LHCN-M2 (cell line): Measurements from ENCODE around the gene TMEM11. TPM values are rescaled to one million over a fixed set of nuclear protein-coding genes. Genes with fewer than 3 reads are reported as not detected.
A peak's percentile ranks its signal among the peaks of the same experiment; 100 is the strongest.

Experiments used
- DNase-seq: peaks from one replicate; pipeline ENCODE4 v3.0.0-alpha.2; 2012; ENCODE audit warnings: low read depth
- total RNA-seq: library from RNA; depleted of rRNA; stranded (reverse); fragments of >200 nt; gene quantifications from 2 replicates; pipeline ENCODE4 v1.2.3, GENCODE V29; 2014

TMEM11 gene
- total RNA-seq, 1 experiment from 2014 or later = 23.4 TPM

- no peak for DNase-seq
Measured at GRCh38 chr17:21184570-21184969, 29.4 kb downstream of the TMEM11 start.

DNA sequence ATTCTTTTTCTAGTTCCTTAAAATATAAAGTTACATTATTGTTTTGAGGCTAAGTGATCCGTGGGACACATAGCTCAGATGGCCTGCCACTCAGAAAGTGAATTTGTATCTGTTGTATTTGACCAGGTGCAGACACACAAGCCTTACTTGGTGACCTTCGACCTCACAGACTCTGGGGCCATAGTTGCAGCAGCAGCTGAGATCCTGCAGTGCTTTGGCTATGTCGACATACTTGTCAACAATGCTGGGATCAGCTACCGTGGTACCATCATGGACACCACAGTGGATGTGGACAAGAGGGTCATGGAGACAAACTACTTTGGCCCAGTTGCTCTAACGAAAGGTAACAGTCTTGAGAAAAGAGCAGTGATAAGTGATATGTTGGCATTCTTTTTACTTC, 30.5 kb downstream of the TMEM11 start:
- DNase-seq = peak; percentile 19

GRCh38 chr17:21177854-21178600, 35.9 kb downstream of the TMEM11 start:
- DNase-seq = no peak

DNA sequence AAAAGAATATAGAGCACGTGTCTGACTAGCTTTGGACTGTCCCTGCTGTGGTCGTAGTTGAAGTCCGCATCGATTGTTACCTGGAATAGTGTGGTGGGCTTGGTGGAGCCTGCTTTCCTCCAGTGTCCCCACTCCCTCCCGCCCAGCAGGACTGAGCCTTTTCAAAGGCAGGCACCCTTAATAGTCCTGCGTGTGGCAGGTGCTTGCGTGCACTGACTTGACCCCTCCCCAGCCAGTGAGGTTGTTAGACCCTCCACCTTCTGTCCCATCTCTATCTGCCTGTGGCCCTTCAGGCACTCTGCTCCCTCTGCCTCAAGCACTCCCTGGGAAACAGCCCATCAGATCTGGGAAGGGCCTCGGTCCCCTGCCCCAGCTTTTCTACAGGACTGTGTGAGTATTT, 36.6 kb downstream of the TMEM11 start:
- DNase-seq = no peak

DNA sequence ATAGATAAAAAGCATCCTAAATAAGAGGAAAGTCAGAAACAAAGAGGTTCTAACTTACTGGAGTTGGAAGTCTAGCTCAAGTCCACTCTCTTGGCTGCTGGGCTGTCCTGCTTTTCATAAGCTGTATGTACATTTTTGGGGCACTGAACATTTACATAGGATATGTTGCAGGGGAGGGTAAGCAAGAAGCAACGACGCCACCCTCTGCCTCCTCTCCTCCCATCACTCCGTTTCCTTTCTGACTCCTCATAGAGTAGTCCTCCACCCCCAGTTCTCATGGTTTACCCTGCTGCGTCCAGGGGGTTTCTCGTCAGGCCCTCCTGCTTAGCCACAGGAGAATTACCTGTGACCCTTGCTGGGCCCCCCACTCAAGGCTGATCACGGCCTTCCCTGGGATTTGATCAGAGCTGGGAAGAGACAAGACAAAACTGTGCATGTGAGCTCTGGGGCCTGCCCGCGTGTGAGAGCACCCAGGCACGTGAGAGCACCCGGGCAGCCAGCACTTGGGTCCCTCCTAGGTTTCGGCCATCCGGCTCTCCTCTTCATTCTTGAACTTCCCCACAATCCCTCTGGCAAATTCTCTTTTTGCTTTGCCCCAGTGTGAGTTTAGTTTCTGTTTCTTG, 37.1 kb downstream of the TMEM11 start:
- DNase-seq = no peak

GRCh38 chr17:21174713-21175112, 39.2 kb downstream of the TMEM11 start:
- no peak for DNase-seq

DNA sequence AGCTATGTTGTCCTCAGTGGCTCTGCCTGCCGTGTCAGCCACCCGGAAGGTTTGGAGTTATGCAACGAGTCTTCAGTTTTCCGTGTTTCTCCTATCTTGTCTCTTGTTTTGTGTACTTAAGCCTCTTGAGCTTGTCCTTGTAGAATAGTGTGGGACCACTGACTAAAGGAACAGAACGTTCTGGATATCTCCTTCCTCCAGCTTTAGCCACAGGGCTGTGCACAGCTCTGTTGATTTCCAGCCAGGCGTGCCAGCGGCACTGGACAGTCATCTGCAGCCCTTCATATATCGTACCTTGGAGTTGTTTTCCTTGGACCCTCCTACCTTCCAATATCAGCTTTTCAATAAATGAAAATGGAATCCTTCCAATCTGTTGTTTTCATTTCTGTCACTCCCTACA, 39.8 kb downstream of the TMEM11 start:
- DNase-seq = no peak

DNA sequence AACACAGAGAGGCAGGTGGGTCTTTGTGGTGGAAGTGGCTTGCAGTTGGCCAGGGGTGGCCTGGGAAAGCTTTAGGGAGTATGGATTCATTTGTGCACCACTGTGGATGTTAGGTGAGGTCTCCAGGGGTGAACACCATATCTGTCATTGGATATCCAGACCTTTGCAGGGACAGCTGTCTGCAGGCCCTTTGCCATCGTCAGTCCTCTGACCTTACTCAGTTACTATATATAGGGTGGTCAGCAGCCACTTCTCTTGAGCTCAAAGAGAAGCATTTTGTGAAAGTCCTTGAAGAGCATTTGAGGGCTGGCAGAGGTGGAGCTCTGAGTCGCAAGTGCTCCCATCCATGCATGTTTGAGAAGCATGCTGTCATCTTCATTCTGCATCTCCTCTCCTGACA, 40.4 kb downstream of the TMEM11 start:
- DNase-seq = no peak

- no peak for DNase-seq
Measured at GRCh38 chr17:21172846-21173245, 41.1 kb downstream of the TMEM11 start.

DNA sequence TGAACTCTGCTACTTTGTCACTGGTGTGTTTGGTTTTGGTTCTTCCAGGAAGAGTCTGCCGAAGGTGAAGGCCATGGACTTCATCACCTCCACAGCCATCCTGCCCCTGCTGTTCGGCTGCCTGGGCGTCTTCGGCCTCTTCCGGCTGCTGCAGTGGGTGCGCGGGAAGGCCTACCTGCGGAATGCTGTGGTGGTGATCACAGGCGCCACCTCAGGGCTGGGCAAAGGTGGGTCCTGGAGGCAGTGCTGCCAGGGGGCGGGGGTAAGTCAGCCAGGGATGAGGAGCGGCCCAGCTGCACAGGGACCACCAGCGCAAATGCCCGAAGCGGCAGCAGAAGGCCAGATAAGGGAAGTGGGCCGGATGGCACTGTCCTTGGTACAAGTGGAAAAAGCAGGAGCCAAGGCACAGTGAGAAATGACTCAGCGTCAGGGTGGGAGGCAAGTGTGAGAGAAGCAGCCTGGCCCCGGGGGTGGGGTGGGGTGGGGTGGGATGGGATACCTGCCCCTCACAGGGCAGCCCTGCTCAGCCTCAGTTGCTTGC, 41.9 kb downstream of the TMEM11 start:
- DNase-seq = no peak

GRCh38 chr17:21171309-21171922, 42.5 kb downstream of the TMEM11 start:
- DNase-seq = no peak

DNA sequence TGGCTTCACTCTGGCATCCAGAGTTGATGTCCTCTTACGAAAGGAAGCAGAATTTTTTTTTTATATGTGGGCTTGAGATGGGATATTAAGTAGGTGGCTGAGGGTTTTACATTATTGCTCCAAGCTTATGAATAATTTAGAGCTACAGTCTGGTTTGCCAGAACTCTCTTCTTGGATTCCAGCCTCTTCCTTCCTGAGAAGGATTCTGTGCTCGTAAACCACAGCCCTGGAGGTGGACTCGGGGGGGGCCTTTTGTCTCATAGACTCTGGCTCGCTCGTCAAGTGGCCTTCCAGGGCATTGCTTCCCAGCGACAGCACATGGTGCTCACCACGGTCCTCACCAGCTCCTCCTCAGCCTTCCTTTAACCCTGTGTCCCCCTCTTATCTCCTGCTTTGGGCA, 43.2 kb downstream of the TMEM11 start:
- DNase-seq = no peak

DNA sequence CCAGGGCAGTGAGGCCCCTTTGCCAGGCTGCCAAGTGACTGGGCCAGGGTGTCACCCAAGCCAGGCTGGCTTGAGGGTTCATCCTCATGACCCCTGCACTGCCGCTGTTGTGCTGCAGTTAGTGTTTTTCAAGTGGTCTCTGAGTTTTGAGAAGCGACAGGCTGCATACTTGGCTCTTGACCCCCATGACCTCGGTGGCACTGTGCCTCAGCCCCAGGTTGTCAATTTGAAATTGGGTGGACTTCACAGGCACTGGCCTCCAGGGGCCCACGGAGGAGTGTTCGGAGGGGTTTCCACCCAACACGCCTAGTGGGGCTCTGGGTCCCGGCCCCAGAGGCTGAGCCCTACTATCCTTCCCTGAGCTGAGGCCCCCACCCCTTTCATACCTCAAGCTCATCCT, 44.5 kb downstream of the TMEM11 start:
- no peak for DNase-seq

GRCh38 chr17:21168555-21168865, 45.5 kb downstream of the TMEM11 start:
- no peak for DNase-seq

- DNase-seq = no peak
Measured at GRCh38 chr17:21167303-21167702, 46.7 kb downstream of the TMEM11 start.

DNA sequence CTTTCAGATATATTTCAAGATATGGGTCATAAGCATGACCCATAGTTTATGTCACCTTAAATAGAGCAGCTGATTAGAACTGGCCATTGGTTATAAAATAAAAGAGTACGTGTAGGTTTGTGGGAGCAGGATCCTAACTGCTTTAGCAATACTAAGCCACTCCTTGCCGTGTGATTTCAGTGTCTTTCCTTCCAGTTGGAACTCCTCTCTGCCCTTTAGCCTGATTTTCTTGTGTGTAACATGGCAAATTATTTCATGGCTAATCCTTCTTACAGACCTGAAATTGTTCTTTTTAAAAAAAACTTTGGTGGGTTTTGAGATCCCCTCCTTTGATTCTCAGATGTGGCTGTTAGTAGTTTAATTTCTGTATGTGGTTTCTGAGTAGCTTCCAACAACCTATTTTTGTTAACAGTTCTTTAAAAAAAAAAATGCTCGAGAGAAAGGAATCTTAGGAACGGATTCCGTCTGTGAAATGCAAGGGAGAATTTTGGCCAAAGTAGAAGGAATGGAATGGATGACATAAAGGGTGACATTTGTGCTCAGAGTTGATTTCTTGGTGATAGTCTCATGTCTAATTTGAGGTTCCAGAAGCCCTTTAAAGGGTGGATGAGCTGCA, 47.3 kb downstream of the TMEM11 start:
- no peak for DNase-seq

DNA sequence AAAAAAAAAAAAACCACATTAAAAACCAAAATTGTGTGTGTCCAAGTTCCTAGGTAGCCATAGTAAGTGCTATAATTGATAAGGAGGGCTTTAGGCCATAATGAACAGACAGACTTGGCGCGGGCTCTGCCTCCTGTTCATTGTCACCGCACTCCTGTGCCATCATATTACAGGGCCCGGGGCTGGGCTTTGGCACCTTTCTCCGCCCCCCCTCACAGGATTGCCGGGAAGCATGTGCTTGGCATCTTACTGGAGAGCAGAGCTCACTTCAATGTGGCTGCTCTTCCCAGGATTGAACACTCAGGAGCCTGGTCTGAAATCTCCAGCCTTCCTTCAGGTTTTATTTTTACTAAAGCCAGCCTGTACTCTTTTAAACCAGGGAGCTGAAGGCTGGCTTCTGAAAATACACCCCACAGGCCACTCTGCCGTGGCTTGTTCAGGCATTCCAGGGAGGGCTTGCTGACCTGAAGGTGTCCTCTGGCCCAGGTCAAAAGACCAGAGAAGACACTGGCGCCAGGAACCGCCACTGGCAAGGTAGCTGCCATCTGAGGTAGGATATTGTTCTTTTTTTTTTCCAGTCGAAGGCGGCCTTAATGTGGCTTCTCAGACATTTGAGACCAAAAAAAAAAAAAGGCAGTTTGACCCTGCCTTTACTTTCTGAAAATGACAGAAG, 47.9 kb downstream of the TMEM11 start:
- no peak for DNase-seq

- no peak for DNase-seq
Measured at GRCh38 chr17:21164620-21165019, 49.3 kb downstream of the TMEM11 start.

- DNase-seq = no peak
Measured at GRCh38 chr17:21164216-21164615, 49.7 kb downstream of the TMEM11 start.

GRCh38 chr17:21163101-21163500, 50.9 kb downstream of the TMEM11 start:
- DNase-seq = no peak

DNA sequence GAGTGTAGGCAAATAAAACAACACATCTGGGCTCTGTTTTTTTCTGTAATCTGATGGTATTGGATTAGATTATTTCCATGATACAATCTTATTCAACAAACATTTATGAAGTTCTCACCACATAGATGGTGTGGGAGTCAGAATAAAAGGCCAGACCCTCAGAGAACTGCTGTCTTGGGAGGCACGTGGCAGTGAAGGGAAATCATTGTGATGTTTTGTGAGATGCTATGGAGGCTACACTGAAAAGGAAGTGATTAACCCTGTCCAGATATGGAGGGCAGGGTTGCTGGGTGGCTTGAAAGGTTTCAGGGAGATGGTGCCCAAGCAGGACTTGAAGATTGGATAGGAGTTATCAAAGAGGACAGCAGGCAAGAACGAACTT, 51.6 kb downstream of the TMEM11 start:
- DNase-seq = no peak
